Esophagus (tissue), 2 donors: Measurements from ENCODE around the gene ST7. TPM values are rescaled to one million over a fixed set of nuclear protein-coding genes. Genes with fewer than 3 reads are reported as not detected.

Experiments
- H3K27ac ChIP-seq, 2 donors: one replicate each; pipeline ENCODE4 v1.5.1; 2013; ENCODE audit warnings: low read depth in 2 of 2, mild to moderate bottlenecking in 2 of 2, inconsistent platforms in 1 of 2, low read length in 1 of 2, moderate library complexity in 1 of 2
- H3K27me3 ChIP-seq, 2 donors: one replicate each; pipeline ENCODE4 v1.6.1; 2013; ENCODE audit warnings: low read length in 2 of 2, control low read depth in 1 of 2, mild to moderate bottlenecking in 1 of 2; ENCODE audit not compliant: insufficient read depth in 2 of 2, control insufficient read depth in 1 of 2
- H3K36me3 ChIP-seq, 2 donors: one replicate each; pipeline ENCODE4 v1.6.1; 2013; ENCODE audit warnings: low read length in 1 of 2; ENCODE audit not compliant: control insufficient read depth in 2 of 2, insufficient read depth in 2 of 2
- H3K4me1 ChIP-seq, 2 donors: one replicate each; pipeline ENCODE4 v1.6.1; 2013; ENCODE audit warnings: low read length in 1 of 2; ENCODE audit not compliant: control insufficient read depth in 2 of 2, insufficient read depth in 2 of 2
- H3K4me3 ChIP-seq, 2 donors: one replicate each; pipeline ENCODE4 v1.5.1; 2013; ENCODE audit warnings: low read length in 2 of 2, mild to moderate bottlenecking in 2 of 2, low read depth in 1 of 2, moderate library complexity in 1 of 2
- H3K9me3 ChIP-seq, 2 donors: one replicate each; pipeline ENCODE4 v1.6.1; 2013; ENCODE audit warnings: mild to moderate bottlenecking in 2 of 2, low read depth in 1 of 2, low read length in 1 of 2, moderate library complexity in 1 of 2; ENCODE audit not compliant: control insufficient read depth in 2 of 2, insufficient read depth in 1 of 2
- WGBS, 2 donors: extraction: QIAGEN DNeasy Blood & Tissue Kit; methylation state at CpG; one replicate each; pipeline ENCODE4 v1.1.7; 2013; 5-methylcytosine and 5-hydroxymethylcytosine counted together
- polyA plus RNA-seq, 2 donors: library from polyadenylated mRNA; stranded (reverse); fragments of 200-250 nt; gene quantifications; one replicate each; pipeline ENCODE4 v1.2.3, GENCODE V29; 2013
- donor health status: healthy with polysubstance abuse.
- donor health status: Bipolar disorder and iron deficiency.

The ST7 gene
- polyA plus RNA-seq, 2 donors: 4.3 to 7.4 TPM

DNA sequence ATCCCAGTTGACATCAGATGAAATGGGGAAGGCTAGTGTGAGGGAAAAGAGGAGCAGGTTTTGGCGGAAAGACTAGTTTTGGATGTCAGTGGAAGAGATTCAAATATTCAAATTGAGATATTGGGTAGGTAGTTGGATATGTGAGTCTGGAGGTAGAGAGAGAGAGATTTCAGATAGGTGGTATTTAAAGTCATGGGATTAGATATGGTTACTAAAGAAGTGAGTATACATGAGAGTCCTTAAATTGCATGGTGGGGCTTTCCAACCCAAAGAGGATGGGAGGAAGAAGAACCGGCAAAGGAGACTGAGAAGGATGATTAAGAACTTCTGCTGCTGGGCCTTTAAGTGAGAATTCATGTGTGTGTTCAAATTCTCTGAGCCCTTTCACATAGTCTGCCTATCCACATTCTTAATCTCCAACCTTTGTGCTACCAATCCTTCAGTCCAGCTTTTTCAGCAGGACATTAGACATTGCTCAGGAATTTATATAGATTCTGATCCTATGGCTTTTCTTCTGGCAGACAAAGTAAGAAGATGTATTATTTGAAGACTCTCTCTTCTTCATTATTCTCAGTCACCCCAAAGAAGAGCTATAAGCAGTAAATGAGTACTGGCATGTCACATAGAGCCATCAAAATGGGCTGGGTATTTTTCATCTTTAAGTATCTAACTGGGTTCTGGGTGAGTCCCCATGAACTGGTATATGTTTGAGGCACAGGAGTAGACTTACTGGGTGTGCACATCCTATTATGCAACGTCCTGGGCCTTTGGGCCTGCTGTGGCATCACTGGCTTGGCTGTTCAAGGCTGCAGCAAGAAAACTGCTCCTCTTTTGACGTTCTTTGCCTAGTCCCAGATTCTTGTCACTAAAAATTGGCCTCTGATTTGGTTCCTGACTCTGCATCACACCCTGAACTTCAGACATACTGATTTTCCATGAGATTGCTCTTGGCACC lies 33.6 kb downstream of the ST7 start:
- Histone ChIP-seq H3K9me3 (no peaks in the 10 kb centered on the region), H3K36me3 (no peaks in the 10 kb centered on the region), H3K4me1 (no peaks in the 10 kb centered on the region), H3K27ac (no peak overlapping the region), H3K4me3 (no peak overlapping the region), H3K27me3 (no peaks in the 10 kb centered on the region)
- WGBS, 2 donors: 70 to 76% methylated on average over 4 of the region's 4 CpGs

DNA sequence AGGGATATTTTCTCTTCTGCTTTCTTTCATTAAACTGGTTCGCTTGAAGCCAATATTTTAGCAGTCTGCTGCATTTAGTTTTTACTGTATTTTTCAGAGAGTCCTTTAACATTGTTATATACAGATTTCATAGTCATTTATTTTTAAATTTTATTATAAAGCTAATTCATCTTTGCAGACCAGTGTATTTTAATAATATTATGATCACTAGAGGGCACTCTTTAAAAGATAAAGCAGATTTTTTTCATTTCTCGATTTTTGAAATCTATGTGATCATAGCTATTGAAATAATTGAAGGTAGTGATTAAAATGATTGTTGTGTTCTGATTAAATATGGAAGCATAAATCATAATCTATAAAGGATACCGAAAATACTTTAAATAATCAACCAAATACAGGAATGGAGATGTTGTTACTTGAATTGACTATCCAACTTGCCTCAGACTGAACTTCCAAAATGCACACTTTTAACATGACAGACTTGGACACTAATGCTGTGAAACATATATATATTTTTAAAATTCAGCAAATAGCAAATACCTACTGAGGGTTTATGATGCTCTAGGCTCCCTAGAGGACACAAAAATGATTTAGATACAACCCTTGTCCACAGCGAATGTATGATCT lies 35.2 kb downstream of the ST7 start:
- 56 to 60% methylated on average over 4 of the region's 4 CpGs for WGBS, 2 donors
- no peaks in the 10 kb centered on the region for H3K4me1 ChIP-seq
- H3K27me3 ChIP-seq: no peaks in the 10 kb centered on the region
- H3K9me3 ChIP-seq: no peaks in the 10 kb centered on the region
- no peak overlapping the region for H3K27ac ChIP-seq
- no peak overlapping the region for H3K4me3 ChIP-seq
- H3K36me3 ChIP-seq: no peaks in the 10 kb centered on the region

DNA sequence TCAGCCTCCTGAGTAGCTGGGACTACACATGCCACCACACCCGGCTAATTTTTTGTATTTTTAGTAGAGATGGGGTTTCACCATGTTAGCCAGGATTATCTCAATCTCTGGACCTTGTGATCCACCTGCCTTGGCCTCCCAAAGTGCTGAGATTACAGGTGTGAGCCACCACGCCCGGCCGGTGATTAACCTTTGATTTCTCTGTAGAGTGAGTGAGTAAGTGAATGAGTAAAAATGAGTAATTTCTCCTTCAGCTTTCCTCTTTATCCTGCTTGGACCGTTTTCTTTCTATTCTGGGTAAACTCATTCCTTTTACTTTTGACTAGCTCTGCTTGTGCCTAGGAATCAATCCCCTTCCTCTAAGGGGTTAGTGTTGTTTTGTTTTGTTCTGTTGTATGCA lies 36.8 kb downstream of the ST7 start:
- H3K4me3 ChIP-seq: no peak overlapping the region

DNA sequence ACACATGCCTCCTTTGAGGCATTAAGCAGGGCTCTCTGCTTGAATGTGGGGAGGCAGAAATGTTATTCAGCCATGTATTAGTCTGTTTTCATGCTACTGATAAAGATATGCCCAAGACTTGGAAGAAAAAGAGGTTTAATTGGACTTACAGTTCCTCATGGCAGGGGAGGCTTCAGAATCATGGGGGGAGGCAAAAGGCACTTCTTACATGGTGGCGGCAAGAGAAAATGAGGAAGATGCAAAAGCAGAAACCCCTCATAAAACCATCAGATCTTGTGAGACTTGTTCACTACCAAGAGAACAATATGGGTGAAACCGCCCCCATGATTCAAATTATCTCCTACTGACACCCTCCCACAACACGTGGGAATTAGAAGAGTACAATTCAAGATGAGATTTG lies 37.9 kb downstream of the ST7 start:
- Histone ChIP-seq H3K36me3 (no peaks in the 10 kb centered on the region), H3K27me3 (no peaks in the 10 kb centered on the region), H3K9me3 (no peaks in the 10 kb centered on the region), H3K4me1 (no peaks in the 10 kb centered on the region), H3K27ac (no peak overlapping the region), H3K4me3 (no peak overlapping the region)
- 96 to 97% methylated on average over 3 of the region's 3 CpGs for WGBS, 2 donors

More for the DNA sequence above, 36.8 kb downstream of the ST7 start:
- no peak overlapping the region for H3K27ac ChIP-seq
- H3K36me3 ChIP-seq: no peaks in the 10 kb centered on the region
- no peaks in the 10 kb centered on the region for H3K27me3 ChIP-seq
- no peaks in the 10 kb centered on the region for H3K9me3 ChIP-seq
- WGBS, 2 donors: 74 to 75% methylated on average over 5 of the region's 5 CpGs
- H3K4me1 ChIP-seq: no peaks in the 10 kb centered on the region

DNA sequence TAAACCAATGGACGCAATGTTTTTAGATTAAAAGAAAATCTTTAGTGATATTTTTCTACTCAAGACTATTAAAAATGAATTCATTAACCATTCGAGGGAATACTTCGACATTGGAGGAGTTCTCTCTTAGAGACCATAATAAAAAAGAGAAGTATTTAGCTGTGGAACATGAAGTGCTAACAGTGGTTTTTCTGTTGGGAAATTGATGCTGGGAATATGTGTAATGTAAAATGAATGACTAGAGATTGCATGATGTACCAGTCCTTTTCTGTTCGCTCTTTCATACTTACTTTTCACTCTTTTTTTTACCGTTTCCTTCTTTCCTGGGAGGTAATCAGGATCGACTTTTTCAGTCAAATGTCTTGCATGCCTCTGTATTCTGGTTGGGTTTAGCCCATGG lies 41.3 kb downstream of the ST7 start:
- Histone ChIP-seq H3K27ac (no peak overlapping the region), H3K36me3 (no peaks in the 10 kb centered on the region), H3K4me3 (no peak overlapping the region), H3K4me1 (no peaks in the 10 kb centered on the region), H3K9me3 (peaks cover 0 to 5% of the 10 kb centered on the region in 2 donors), H3K27me3 (no peaks in the 10 kb centered on the region)
- 92 to 93% methylated on average over 6 of the region's 6 CpGs for WGBS, 2 donors

DNA sequence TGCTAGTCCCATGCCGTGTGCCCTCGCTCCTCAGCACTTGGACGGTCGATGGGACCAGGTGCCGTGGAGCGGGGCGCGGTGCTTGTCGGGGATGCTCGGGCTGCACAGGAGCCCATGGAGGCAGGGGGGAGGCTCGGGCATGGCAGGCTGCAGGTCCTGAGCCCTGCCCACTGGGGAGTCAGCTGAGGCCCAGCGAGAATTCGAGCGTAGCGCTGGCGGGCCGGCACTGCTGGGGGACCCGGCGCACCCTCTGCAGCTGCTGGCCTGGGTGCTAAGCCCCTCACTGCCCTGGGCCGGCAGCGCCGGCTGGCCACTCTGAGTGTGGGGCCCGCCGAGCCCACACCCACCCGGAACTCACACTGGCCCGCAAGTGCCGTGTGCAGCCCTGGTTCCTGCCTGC lies 44.7 kb downstream of the ST7 start:
- no peaks in the 10 kb centered on the region for H3K27me3 ChIP-seq
- H3K27ac ChIP-seq: no peak overlapping the region
- whole genome bisulfite sequencing, 2 donors: 98 to 100% methylated on average over 26 to 27 of the region's 27 CpGs
- no peak overlapping the region for H3K4me3 ChIP-seq
- peaks cover 0 to 5% of the 10 kb centered on the region in 2 donors for H3K9me3 ChIP-seq
- H3K36me3 ChIP-seq: no peaks in the 10 kb centered on the region
- H3K4me1 ChIP-seq: no peaks in the 10 kb centered on the region

DNA sequence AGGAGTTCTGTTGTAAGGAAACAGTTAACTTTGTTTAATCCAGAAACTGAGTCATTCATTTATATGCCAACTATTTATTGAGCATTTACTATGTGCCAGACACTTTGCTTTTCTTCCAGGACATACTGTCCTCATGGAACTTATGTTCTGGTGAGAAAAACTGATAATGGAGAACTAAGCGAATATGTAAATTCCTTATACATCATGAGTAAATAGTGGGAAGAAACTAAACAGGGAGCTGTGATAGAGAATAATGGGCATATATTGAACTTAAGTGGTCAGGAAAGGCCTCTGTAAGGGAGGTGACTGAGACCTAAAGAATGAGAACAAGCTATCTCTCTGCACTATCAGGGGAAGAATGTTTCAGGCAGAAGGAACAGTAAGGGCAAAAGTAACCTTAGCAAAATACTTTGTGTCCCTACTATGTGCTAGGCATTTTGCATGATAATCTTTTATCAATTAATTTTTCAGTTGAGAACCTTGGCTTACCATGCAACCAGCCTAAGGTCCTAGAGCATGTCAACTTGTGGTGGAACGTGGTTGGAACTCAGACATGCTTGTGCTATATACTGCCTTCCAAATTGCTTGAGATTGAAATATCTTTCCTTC lies 45.4 kb downstream of the ST7 start:
- 91 to 94% methylated on average over 2 of the region's 2 CpGs for WGBS, 2 donors
- H3K9me3 ChIP-seq: peaks cover 0 to 5% of the 10 kb centered on the region in 2 donors

DNA sequence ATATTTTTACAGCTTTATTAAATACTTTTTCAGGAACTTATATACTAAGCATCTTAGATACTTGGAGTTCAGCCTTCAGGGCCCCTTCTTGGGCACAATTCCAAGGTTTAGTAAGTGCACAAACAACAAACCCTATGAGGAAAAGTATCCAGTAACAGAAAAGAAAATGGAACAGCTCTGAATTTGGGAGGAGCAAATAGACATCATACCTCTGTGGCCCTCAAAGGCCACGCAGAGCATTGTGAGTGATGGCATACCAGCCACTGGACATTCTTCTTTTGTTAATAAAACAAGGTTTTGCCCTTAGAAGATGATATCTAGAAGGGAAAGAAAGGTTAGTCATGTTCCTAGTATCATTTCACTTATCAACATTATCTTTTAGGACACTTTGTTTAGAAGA lies 46.0 kb downstream of the ST7 start:
- 87 to 93% methylated on average over 1 of the region's 1 CpG for WGBS, 2 donors
- H3K36me3 ChIP-seq: no peaks in the 10 kb centered on the region

More for the DNA sequence above, 45.4 kb downstream of the ST7 start:
- no peaks in the 10 kb centered on the region for H3K27me3 ChIP-seq
- no peak overlapping the region for H3K4me3 ChIP-seq
- H3K36me3 ChIP-seq: no peaks in the 10 kb centered on the region
- H3K4me1 ChIP-seq: no peaks in the 10 kb centered on the region
- H3K27ac ChIP-seq: no peak overlapping the region

DNA sequence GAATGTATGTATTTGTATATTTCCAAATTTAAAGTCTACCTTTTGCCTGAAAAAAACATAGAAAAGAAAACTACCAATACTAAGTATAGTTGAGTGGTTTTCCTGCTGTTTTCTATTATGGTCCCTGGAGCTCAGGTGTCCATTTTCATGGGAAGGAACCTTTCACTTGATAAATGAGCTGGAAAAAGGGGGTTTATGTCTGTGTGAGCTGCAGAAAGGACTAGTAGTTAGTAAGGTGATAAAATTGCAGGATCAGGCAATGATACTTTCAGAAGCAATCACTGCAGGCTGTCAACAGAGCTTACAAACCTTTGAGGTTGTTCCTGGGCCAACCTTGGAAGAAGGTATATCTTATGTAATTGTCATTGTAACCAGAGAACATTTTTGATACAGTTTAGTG lies 48.0 kb downstream of the ST7 start:
- no peak overlapping the region for H3K4me3 ChIP-seq
- peaks cover 0 to 5% of the 10 kb centered on the region in 2 donors for H3K9me3 ChIP-seq
- no peak overlapping the region for H3K27ac ChIP-seq
- no peaks in the 10 kb centered on the region for H3K36me3 ChIP-seq
- no peaks in the 10 kb centered on the region for H3K27me3 ChIP-seq
- no peaks in the 10 kb centered on the region for H3K4me1 ChIP-seq

More for the DNA sequence above, 46.0 kb downstream of the ST7 start:
- no peaks in the 10 kb centered on the region for H3K27me3 ChIP-seq
- H3K27ac ChIP-seq: no peak overlapping the region
- H3K9me3 ChIP-seq: peaks cover 0 to 5% of the 10 kb centered on the region in 2 donors
- H3K4me1 ChIP-seq: no peaks in the 10 kb centered on the region
- H3K4me3 ChIP-seq: no peak overlapping the region
